ENCODE measurements around the gene TRIM16.

- TF ChIP-seq ATF7-NPFF (CRISPR knock-in tag; IDR thresholded peaks at IDR 0.05; ENCODE audit: low read depth) = no peak
- TF ChIP-seq NFE2L2 (IDR thresholded peaks at IDR 0.05; ENCODE audit: low read length) = no peak
- no peak for TF ChIP-seq ZNF280D (CRISPR knock-in tag; IDR thresholded peaks at IDR 0.05)
- TF ChIP-seq ZNF274 (CRISPR knock-in tag; IDR thresholded peaks at IDR 0.05) = no peak
- no peak for TF ChIP-seq RXRA (CRISPR knock-in tag; IDR thresholded peaks at IDR 0.05)
- no peak for TF ChIP-seq ZNF180 (CRISPR knock-in tag; IDR thresholded peaks at IDR 0.05; ENCODE audit: borderline replicate concordance, low read depth)
- TF ChIP-seq ZNF234 (CRISPR knock-in tag; conservative IDR thresholded peaks at IDR 0.05) = no peak
- TF ChIP-seq DZIP1 (CRISPR knock-in tag; IDR thresholded peaks at IDR 0.05) = no peak
- no peak for TF ChIP-seq ZNF747 (CRISPR knock-in tag; IDR thresholded peaks at IDR 0.05; ENCODE audit: borderline replicate concordance)
- no peak for TF ChIP-seq EZH2 (conservative IDR thresholded peaks at IDR 0.05; ENCODE audit: low read depth, low read length)
- no peak for TF ChIP-seq GMEB2 (CRISPR knock-in tag; IDR thresholded peaks at IDR 0.05; ENCODE audit: low read depth)
- TF ChIP-seq ZNF816 (CRISPR knock-in tag; IDR thresholded peaks at IDR 0.05; ENCODE audit: borderline replicate concordance) = no peak
- TF ChIP-seq POLR2AphosphoS5 (IDR thresholded peaks at IDR 0.05; ENCODE audit: low read depth, low read length) = no peak
Observed at GRCh38 chr17:15654886-15655561, 29.1 kb downstream of the TRIM16 start.
